ENCODE results near the gene PLXNA2.

PLXNA2 gene

GRCh38 chr1:208265122-208265469 is 20.9 kb upstream of the PLXNA2 start:
- no peak for DNase-seq (ENCODE audit: low read depth in 2 of 2)

GRCh38 chr1:208264469-208265121 is 20.4 kb upstream of the PLXNA2 start:
- DNase-seq (ENCODE audit: low read depth in 2 of 2) = no peak

- DNase-seq (ENCODE audit: low read depth in 2 of 2) = no peak
These were observed 17.7 kb upstream of the PLXNA2 start for GRCh38 chr1:208261874-208262273.

- no peak for DNase-seq (ENCODE audit: low read depth in 2 of 2)
These were observed 14.1 kb upstream of the PLXNA2 start for GRCh38 chr1:208258277-208258676.

- no peak for DNase-seq (ENCODE audit: low read depth in 2 of 2)
These were observed 13.2 kb upstream of the PLXNA2 start for GRCh38 chr1:208257351-208257750.

- DNase-seq (ENCODE audit: low read depth in 2 of 2) = no peak
These were observed 12.4 kb upstream of the PLXNA2 start for GRCh38 chr1:208256556-208256955.

GRCh38 chr1:208256091-208256490 is 11.9 kb upstream of the PLXNA2 start:
- no peak for DNase-seq (ENCODE audit: low read depth in 2 of 2)

- DNase-seq (ENCODE audit: low read depth in 2 of 2) = no peak
These were observed 10.7 kb upstream of the PLXNA2 start for GRCh38 chr1:208254862-208255261.

GRCh38 chr1:208254376-208254775 is 10.2 kb upstream of the PLXNA2 start:
- no peak for DNase-seq (ENCODE audit: low read depth in 2 of 2)

- no peak for DNase-seq (ENCODE audit: low read depth in 2 of 2)
These were observed 8.8 kb upstream of the PLXNA2 start for GRCh38 chr1:208252836-208253576.

- DNase-seq (ENCODE audit: low read depth in 2 of 2) = no peak
These were observed 8.0 kb upstream of the PLXNA2 start for GRCh38 chr1:208251911-208252835.

GRCh38 chr1:208251015-208251414 is 6.8 kb upstream of the PLXNA2 start:
- DNase-seq (ENCODE audit: low read depth in 2 of 2) = no peak

GRCh38 chr1:208250613-208251012 is 6.4 kb upstream of the PLXNA2 start:
- no peak for DNase-seq (ENCODE audit: low read depth in 2 of 2)

GRCh38 chr1:208248991-208249696 is 5.0 kb upstream of the PLXNA2 start:
- no peak for DNase-seq (ENCODE audit: low read depth in 2 of 2)

- no peak for DNase-seq (ENCODE audit: low read depth in 2 of 2)
These were observed 4.2 kb upstream of the PLXNA2 start for GRCh38 chr1:208248307-208248801.

- no peak for DNase-seq (ENCODE audit: low read depth in 2 of 2)
These were observed 3.5 kb upstream of the PLXNA2 start for GRCh38 chr1:208247696-208248095.

- DNase-seq (ENCODE audit: low read depth in 2 of 2) = peak; percentile 62 to 78
These were observed 1.1 kb upstream of the PLXNA2 start for GRCh38 chr1:208245185-208245705.

- DNase-seq (ENCODE audit: low read depth in 2 of 2) = no peak
These were observed 637 bp downstream of the PLXNA2 start for GRCh38 chr1:208243527-208243966.

GRCh38 chr1:208242941-208243526 is 1.1 kb downstream of the PLXNA2 start:
- DNase-seq (ENCODE audit: low read depth in 2 of 2) = no peak

- DNase-seq (ENCODE audit: low read depth in 2 of 2) = no peak
These were observed 2.0 kb downstream of the PLXNA2 start for GRCh38 chr1:208242146-208242545.

- DNase-seq (ENCODE audit: low read depth in 2 of 2) = no peak
These were observed 2.7 kb downstream of the PLXNA2 start for GRCh38 chr1:208241512-208241911.

Data from stimulated activated CD8-positive, alpha-beta memory T cell treated with anti-CD3 and anti-CD28 coated beads, Interleukin-2, amount 100 ng/mL, for 48 hours (primary cell).